RWPE1 (cell line): ENCODE measurements around the gene ABCB11.

ENCODE experiments used
- CTCF ChIA-PET: fragments of 350-600 bp; sonication (Branson Sonifier 250); formaldehyde crosslinking; extraction: SDS; loops from one replicate; lab custom pipeline; 2021; lab: Yijun Ruan, JAX
- POLR2A ChIA-PET: fragments of 400-600 bp; formaldehyde crosslinking; extraction: SDS; loops from one replicate; lab custom pipeline; 2020; ENCODE audit warnings: antibody characterized with exemption; ENCODE audit not compliant: low non-redundant PET; lab: Yijun Ruan, JAX
- DNase-seq: peaks from one replicate; pipeline ENCODE4 v3.0.0; 2012; ENCODE audit warnings: low spot score
- H3K27ac ChIP-seq: fragments of 450-650 bp; 2 replicates; pipeline ENCODE4 v1.5.1; 2017
- TF ChIP-seq, protein P1 (sequence below): fragments of 450-650 bp; conservative IDR thresholded peaks from 2 replicates; pipeline ENCODE4 v1.5.1; 2017; ENCODE audit warnings: low read depth, mild to moderate bottlenecking

The ABCB11 gene

DNA sequence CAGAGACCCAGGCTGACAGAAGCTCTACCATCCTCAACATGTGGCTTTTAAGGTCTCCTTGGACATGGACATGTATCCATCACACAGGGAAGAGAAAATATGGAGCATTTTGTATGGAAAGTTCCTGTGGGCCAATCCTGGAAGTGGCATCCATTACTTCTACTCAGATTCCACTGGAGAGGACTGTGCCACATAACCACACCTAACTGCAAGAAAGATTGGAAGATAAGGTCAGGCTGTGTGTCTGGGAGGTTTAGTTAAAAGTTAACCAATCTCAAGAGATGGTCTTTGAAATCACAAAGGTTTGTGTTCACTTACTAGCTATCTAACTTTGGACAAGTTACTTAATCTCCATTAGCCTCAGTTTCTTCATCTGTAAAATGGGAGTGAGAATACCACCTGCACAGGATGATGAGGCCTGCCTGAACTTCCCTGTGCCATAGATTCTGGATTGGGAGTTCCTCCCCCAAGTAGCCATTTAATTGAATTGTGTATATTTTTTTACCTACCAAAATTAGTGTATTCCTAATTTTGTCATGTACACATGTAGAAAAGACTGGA, 3.9 kb upstream of the ABCB11 start:
- no peak for DNase-seq
- TF ChIP-seq, protein P1, sequence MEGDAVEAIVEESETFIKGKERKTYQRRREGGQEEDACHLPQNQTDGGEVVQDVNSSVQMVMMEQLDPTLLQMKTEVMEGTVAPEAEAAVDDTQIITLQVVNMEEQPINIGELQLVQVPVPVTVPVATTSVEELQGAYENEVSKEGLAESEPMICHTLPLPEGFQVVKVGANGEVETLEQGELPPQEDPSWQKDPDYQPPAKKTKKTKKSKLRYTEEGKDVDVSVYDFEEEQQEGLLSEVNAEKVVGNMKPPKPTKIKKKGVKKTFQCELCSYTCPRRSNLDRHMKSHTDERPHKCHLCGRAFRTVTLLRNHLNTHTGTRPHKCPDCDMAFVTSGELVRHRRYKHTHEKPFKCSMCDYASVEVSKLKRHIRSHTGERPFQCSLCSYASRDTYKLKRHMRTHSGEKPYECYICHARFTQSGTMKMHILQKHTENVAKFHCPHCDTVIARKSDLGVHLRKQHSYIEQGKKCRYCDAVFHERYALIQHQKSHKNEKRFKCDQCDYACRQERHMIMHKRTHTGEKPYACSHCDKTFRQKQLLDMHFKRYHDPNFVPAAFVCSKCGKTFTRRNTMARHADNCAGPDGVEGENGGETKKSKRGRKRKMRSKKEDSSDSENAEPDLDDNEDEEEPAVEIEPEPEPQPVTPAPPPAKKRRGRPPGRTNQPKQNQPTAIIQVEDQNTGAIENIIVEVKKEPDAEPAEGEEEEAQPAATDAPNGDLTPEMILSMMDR: no peak
- no peak overlapping the region for H3K27ac ChIP-seq
- CTCF ChIA-PET: interaction anchor here (0.5 kb wide), 1 partner anchor 45 kb away, joined by 3 read pairs; no protein-coding TSS in a partner anchor
- POLR2A ChIA-PET: no interaction called here

DNA sequence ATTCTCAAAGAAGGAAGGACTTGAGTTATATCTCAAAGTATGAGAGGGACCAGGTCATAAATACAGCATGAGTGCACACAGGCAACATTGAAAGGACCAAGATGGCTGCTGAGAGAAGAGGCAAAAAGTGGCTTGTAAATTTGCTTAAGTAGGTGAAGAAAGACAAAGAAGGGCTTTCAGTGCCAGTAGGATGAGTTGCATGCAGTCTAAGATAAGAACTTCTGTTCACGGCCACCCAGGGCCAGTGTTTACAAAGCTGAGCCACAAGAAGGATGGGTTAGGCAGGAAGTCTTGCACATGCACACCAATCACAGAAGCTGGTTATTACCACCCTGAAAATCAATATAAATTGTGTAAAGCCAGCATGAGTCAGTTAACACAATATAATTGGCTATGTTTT, 3.1 kb upstream of the ABCB11 start:
- POLR2A ChIA-PET: no interaction called here
- CTCF ChIA-PET: no interaction called here

DNA sequence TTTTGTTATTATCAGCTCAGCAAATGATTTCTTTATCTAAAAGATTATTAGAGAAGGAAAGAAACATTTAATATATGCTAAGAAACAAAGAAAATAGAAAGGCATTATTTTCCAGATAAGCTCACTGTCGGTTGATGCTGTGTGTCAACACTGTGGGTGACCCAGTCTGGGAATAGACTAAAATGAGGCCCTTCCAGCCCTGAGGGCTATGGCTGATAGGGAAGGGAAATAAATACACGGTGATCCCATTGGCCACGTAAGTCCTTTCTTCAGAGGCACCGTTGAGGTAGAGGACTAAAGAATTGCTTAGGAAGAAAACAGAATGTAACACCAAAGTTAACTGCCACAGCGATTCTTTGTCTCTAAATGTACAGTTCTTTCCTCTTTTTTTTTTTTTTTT, 1.8 kb downstream of the ABCB11 start:
- ChIA-PET POLR2A (no interaction called here), CTCF (interaction anchor here (0.6 kb wide), 2 partner anchors 147 to 809 kb away, joined by 3 read pairs; no protein-coding TSS in a partner anchor)
- TF ChIP-seq, protein P1: no peak
- H3K27ac ChIP-seq: no peak overlapping the region
- no peak for DNase-seq

More for the DNA sequence above, 3.1 kb upstream of the ABCB11 start:
- TF ChIP-seq, protein P1: no peak
- DNase-seq: no peak
- H3K27ac ChIP-seq: no peak overlapping the region

DNA sequence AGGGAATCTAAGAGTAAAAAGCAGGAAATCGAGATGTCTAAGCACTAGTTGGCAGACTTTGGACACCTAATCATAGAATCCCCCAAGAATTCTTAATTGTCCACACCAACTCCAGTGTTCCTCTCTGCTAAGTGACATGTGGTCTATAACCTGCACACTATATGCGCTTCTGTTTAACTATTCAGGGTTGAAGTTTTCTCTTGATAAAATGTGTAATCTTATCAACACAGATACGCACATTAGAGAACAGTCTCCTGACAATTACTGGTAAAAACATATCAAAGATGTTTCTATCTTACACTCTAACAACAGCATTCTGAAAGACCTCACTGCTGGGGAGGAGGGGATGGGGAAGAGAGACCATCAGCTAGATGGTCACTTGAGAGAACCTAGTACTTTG, 3.9 kb downstream of the ABCB11 start:
- ChIA-PET POLR2A (no interaction called here), CTCF (no interaction called here)
- H3K27ac ChIP-seq: no peak overlapping the region
- DNase-seq: no peak
- TF ChIP-seq, protein P1: no peak

DNA sequence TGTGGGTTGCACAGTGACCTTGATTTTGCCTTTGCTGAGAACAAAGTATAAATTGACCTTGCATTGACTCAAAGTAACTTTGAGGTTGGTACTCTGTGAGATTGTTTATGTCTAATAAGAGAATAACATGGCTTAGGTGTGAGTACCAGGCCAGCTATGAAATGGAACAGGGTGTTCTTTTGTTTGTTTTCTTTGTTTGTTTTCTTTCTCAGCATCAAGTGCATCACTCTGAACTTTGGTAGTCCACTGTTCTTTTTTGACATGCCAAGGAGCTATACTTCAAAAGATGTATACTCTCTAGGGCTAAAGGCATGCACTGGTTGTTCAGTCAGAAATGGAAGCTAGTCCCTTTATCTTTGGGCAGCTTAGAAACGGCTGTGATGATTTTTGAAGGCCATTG, 5.1 kb downstream of the ABCB11 start:
- TF ChIP-seq, protein P1: no peak
- DNase-seq: no peak
- no peak overlapping the region for H3K27ac ChIP-seq
- ChIA-PET POLR2A (no interaction called here), CTCF (interaction anchor here (0.5 kb wide), 1 partner anchor 117 kb away, joined by 3 read pairs; no protein-coding TSS in a partner anchor)

DNA sequence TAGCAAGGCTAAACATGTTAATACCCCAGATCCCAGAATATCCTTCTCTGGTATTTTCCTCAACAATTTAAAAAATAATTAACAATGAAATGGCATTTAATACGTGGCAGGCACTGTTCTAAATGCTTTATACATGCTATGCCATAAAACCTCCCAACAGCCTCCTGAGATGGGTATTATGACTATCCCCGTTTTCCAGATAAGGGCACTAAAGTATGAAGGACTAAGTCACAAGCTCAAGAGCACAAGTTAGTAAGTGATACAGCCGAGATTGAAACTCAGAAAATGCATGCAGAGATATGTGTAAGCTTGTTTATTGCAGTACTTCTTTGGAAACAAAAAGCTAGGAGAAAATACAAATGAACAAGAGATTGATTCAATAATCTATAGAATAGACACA, 8.0 kb downstream of the ABCB11 start:
- no peak overlapping the region for H3K27ac ChIP-seq
- CTCF ChIA-PET: interaction anchor here (0.8 kb wide), 1 partner anchor 87 kb away, joined by 4 read pairs; no protein-coding TSS in a partner anchor
- TF ChIP-seq, protein P1: no peak
- POLR2A ChIA-PET: no interaction called here
- DNase-seq: no peak
